Measurements from ENCODE around the gene LINC01488. TPM values are rescaled to one million over a fixed set of nuclear protein-coding genes. Genes with fewer than 3 reads are reported as not detected.

Gene LINC01488
- total RNA-seq, 2 donors from 2014 or later: not detected

DNA sequence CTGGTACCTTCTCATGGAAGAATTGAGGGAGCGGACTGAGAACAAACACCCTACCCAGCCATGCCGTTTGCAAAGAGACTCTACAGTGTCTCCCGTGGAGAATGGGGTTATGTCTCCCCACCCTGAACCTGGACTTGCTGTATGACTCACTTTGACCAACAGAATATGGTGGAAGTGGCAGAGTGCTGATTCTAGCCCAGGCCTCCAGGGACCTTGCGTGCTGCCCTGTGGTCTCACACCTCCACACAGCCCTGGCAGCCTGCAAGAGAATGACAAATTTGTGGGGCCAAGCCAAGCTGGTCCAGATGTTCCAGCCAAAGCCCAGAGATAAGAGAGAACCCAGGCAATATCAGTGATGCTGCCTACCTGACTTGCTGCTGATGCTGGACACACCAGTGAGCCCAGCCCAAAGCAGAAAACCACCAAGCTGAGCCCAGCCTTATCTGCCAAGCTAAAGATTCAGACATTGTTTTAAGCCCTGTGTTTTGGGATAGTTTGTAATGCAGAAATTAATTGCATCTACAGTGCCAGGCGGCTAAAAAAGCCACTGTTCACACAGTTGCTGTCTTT, 8.1 kb upstream of the LINC01488 start:
- DNase-seq (no peak), ATAC-seq (no peak)
- intact Hi-C loops (cut with DNase I, micrococcal nuclease): no loop called here

DNA sequence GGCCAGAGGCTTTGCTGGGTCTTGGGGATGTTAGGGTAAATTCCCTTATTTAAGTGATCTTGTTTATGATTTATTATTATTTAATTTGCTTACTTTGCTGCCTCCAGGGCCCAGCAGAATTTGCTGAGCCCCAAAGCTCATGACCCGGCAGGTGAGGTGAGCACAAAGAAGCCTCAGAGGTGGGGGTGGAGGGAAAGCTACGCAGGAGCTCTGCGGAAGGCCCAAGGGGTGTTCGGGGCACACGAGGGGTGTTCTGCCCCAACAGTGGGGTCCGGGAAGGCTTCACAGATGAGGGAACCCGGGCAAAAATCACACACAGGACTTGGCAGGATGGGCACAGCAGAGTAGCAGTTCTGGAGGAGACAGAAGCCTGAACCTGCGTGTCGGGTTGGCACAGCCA, 6.7 kb upstream of the LINC01488 start:
- intact Hi-C loops (cut with DNase I, micrococcal nuclease): no loop called here
- no peak for DNase-seq
- ATAC-seq: no peak

DNA sequence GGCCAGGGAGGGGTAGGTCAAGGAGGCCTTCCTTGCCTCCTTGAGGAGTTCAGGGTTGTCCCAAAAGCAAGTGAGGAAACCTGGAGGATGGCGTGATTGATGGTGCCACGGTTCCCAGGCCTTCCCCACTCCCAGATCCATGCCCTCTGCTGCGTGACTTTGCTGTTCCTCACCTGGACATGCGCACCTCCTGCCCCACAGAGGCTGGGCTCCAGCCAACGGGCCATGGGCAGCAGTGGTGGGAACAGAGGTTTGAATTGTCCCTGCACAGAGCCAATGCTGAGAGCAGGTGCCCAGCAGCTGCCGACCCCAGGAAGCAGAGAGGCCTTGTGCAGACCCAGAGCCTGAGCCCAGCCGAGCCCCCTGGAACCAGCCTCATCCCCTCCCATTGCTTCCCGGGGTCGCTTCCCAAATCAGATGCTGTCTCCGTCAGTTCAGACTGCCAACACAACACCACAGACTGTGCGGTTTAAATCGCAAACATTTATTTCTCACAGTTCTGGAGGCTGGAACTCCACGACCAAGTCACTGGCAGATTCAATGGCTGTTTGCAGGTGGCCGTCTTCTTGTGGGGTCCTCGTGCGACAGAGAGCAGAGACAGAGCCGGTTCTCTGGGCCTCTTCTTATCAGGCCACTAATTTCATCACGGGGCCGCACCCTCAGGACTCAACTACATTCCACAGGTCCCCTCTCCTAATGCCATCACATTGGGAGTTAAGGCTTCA, 6.2 kb upstream of the LINC01488 start:
- no peak for DNase-seq

DNA sequence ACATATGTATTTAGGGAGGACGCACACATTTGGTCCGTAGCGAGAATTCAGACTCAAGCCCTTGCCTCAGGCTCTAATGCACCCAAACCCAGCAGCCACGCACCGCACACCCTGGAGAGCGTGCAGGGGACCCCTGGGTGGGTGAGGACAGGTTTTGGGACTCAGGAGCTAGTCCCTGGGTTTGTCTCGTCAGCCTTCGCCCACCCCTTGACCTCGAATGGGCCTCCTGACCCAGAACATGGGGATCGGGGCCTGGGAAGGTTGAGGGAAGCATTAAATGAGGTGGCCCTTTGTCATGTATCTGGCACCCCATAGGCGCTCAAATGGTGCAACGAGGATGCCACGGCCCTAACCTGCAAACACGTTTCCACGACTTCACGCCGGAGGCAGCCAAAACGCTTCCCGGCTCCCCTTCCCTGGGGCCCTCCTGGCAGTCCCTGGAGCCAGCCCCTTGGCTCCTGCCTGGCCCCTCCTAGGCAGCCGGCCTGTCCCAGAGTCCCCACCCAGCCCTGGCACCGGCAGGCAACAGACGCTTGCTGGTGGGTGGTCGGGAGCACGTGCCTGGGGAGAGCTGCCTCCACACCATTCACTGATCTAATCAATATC, 5.5 kb upstream of the LINC01488 start:
- no peak for ATAC-seq
- intact Hi-C loops (cut with DNase I, micrococcal nuclease): no loop called here
- no peak for DNase-seq

More for the DNA sequence above, 6.2 kb upstream of the LINC01488 start:
- ATAC-seq: no peak
- intact Hi-C loops (cut with DNase I, micrococcal nuclease): no loop called here

DNA sequence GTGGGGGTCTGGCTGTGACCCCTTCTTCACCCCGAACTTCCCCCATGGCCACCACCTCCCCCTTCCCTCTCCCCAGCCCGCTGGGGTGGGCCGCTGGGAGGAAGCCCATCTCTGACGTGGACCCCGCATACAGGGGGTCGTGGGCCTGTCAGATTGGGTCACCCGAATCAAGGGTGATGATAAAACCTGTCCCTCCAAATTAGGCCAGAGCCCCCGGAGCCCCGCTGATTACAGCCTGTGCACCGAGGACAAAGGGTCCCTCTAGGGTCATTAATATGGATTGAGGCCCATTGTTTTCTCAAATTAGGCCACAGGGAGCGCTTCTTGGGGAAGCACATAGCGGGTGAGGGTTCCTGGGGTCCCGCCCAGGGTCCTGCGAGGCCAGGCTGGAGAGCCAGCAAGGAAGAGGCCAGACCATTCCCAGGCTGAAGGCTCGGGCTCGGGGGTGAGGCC, 4.9 kb upstream of the LINC01488 start:
- no peak for DNase-seq
- intact Hi-C loops (cut with DNase I, micrococcal nuclease): no loop called here
- no peak for ATAC-seq

DNA sequence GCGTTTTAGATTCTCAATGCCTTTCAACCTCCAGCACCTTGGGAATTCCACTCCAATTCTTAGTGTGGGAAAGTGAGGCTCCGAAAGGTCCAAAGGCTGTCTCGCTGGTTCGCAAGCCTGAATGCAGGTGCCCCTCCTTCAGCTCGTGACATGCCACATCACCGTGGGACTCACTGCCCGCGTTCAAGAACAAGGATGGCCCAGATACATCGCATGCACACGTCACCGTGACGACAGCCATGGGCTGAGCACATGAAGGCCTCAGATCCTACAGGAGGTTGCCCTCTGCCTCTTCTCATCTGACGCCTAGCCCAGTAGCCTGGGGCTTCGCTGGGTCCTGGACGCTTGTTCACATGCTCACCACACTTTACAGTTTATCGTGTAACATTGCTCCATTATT, 4.4 kb upstream of the LINC01488 start:
- intact Hi-C loops (cut with DNase I, micrococcal nuclease): no loop called here
- DNase-seq (no peak), ATAC-seq (no peak)

DNA sequence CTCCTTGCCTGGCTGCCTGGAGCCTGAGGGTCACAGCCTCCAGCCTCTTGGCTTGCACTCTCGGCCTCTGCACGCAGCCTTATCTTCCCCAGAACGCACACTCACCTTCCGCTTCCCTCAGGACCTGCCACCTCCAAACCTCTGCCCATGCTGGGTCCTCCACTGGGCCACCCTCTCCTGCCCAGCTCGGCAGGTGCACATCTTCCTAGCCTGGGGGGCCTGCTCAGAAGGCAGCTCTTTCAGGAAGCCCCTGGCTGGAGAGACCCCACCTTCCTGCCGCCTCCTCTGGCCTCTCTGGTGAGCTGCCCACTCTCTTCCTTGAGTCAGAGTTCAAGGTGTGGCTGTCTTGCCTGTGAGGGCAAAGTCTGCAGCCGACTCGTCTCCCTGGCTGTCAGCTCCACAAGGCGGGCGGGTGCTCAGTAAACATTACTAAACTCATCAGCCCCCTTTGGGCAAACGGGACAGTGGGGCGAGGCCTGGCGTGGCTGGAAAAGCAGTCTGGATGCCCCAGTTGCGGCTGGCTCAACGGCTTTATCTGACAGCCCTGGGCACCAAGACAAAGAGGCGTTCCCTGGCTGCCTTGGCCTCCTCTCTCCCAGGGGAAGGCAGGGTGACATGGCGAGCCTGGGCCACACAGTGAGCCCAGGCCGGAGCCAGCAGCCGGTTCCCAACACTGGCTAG, 1.7 kb upstream of the LINC01488 start:
- ATAC-seq (peak; percentile 92), DNase-seq (peak; percentile 90 to 95)
- intact Hi-C loops (cut with DNase I, micrococcal nuclease): no loop called here

DNA sequence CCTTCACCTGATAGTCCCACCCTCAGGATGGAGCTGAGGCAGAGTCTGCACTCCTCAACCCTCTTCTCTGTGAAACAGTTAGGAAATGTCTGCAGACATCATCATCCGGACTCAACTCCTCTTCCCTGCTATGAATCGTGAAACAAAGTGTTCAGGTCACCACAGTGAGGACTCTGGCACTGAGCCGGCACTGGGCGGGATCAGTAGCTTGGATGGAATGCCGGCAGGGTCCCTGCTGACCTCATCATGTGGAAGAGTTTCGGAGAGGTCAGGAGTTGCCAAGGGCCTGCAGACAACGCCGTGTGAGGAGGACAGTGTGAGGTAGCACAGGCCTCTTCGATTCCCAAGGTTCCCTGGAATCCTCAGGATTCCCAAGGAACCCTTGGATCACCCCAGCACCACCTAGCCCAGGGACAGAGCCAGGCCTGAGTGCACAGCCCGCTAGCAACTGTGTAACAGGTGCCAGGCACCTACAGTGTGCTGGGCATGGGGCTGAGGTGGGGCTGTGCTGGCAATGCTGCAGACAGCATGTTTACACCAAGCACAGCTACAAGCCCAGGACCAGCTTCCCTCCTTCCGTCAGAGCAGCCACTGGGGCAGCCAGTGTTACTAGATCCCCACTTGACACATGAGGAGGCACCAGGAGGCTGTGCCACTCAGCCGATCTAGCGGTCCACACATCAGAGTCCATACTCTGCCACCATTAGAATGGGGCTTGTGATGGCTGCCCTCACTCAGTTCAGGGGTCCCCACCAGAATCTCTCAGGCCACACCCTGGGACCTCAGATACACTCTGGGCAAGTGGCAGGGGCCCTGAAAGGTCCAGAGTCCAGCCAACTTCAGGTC, 693 bp upstream of the LINC01488 start:
- DNase-seq (peak; percentile 73 to 81), ATAC-seq (peak; percentile 47)
- intact Hi-C loops (cut with DNase I, micrococcal nuclease): no loop called here

DNA sequence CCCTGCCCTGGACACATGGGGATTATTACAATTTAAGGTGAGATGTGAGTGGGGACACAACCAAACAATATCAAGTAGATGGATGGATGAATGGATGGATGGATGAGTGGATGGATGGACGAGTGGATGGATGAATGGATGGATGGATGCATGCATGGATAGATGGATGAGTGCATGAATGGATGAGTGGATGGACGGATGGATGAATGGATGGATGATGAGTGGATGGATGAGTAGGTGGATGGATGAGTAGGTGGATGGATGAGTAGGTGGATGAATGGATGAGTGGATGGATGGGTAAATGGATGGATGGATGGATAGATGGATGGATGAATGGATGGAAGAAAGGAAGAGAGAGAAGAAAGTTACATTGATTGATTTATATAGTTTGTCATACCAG, 859 bp downstream of the LINC01488 start:
- intact Hi-C loops (cut with DNase I, micrococcal nuclease): no loop called here
- DNase-seq: no peak
- ATAC-seq: no peak

DNA sequence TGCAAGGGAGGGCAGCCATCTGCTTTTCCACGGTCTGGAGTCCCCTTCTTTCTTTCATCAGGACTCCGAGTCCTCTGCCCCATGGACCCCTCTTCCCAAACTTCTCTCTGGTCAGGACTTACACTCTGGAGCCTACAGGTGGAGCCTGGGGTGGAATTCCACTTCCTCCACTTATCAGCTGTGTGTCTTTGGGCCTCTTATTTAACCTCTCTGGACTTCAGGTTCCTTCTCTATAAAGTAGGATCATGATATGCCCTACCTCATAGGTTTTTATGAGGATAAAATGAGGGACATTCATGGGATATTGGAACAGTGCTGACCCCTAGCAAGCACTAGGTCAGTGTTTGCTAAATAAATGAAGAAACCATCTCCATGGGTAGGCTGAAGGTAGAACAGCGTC, 1.7 kb downstream of the LINC01488 start:
- ATAC-seq (no peak), DNase-seq (no peak)
- intact Hi-C loops (cut with DNase I, micrococcal nuclease): no loop called here

DNA sequence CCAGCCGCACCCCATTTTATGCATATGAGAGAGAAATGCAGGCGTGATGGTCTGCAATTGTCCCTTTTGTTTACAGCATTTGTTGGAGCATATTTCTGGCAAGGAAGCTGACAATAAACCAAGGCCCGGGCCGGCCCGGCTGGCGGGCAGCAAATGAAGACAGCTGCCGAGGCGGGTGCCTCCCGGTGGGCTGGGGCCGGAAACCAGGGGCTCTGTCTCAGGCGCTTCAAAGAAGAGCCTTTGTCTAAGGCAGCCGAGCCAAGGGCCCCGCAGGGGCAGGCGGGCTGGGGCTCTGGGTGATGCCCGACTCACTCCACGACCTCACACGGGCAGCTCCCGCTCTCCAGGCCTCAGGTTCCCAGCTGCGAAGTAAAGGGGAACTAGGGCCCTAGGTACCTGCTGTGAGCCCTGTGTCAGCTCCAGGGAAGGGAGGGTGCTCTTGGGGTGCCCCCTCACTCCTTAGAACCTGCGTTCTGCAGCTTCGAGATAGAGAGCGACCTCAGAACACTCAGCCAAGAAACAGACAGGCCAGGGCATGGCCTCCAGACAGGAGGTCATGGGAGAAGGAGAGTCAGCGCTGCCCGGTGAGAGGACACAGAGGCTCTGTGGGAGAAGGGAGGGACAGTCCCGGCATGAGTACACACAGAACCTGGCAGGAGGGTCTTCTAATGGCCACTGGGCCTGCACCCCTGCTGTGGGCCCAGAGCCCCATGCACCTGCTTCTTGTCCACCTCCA, 2.4 kb downstream of the LINC01488 start:
- ATAC-seq: no peak
- no peak for DNase-seq
- intact Hi-C loops (cut with DNase I, micrococcal nuclease): no loop called here

DNA sequence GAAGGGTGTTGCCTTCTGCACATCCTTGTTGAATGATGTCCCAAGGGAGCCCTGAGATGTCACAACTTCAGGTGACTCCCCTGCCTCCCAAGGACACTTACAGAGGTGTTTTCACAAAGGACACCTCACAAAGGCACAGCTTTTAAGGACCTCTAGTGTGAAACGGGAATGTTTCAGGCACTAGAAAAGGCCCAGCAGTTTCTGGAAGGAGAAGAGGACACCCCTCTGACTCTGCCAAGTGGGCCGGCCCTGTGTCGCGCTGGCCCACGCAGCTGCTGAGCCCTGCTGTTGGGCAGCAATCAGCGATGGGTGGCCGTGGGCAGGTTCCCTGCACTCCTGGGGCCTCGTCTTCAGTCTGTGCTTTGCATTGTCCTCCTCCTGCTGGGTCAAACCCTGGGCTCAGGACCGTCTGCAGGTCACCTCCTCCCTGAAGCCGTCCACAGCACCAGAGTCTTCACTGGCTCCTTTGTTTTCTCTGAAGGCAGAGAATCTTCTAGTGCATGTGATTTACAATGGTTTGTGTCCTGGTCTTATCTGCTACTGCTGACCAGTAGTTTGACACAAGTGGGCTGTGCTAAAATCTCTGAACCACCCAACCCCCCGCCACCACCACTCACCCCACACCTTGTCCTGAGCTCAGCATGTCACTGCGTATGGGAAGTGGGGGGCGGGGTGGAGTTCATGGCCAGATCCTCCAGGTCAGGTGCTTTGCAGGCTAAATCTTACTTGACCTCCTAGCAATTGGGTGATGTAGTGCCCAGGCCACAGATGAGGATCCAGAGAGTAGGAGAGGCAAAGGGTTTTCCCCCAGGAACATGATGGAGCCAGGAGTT, 3.2 kb downstream of the LINC01488 start:
- intact Hi-C loops (cut with DNase I, micrococcal nuclease): no loop called here
- DNase-seq (no peak), ATAC-seq (no peak)

DNA sequence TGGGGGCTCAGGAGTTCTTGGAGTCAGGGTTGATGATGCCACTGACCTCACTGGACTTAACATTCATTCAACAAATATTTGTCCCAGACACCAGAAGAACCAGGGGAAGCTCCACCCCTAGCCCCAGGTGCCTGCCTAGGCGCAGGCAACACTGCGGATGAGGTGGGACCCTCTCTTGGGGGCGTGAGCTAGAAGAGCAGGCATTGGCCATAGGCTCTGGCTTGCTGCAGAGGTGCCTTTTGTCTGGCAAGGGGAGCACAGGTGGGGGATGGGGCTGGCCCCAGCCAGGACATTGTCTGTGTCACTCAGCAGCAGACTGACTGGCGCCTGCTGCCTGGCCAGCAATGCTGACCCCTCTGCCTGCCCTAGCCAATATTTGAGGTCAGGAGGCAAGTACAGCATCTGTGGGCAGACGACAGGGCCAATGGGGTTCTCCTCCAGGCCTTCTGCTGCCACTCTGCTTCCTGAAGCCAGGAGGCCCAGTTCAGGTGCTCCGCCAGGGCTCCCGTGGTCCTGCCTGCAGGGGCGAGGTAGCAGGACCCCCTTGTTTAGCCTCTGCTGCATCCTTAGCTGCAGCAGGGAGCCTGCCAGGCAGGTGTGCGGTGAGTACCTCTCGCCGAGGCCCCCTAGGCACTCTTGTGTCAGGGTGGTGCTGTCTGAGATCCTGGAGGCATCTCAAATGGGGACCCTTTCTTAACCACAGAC, 4.0 kb downstream of the LINC01488 start:
- DNase-seq (no peak), ATAC-seq (no peak)

DNA sequence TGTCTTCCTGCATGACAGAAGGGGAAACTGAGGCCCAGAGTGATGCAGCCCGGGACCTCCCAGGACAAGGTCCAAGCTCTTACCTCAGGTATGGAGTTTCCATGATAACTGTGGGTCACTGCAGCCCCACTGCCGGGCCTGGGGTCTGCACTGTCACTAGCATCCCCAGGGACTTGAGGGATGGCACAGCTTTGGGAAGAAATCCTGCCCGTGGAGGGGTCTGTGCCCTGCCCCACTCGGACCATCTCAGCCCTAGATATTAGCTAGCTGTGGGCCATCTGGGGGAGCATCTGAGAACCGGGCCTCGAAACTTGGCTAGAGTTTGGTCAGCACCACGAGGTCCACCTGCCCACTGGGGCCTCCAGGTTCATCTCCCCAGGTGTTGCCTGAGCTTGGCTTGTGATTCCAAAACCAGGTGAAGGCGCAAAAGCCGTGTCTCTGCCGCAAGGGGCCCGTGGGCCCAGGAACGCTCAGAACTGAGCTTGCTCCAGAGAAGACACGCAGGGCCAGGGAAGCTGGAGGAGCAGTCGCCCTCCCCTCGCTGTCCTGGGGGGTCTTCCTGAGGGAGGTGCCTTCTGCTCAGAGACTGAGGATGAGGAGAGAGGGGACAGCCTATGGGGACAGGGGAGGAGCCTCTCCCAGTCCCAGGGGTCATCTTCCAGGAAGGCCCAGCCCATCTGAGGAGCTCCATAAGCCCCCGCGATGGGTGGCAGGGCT, 4.8 kb downstream of the LINC01488 start:
- DNase-seq (no peak), ATAC-seq (no peak)
- intact Hi-C loops (cut with DNase I, micrococcal nuclease): no loop called here

More for the DNA sequence above, 4.0 kb downstream of the LINC01488 start:
- intact Hi-C loops (cut with DNase I, micrococcal nuclease): no loop called here

DNA sequence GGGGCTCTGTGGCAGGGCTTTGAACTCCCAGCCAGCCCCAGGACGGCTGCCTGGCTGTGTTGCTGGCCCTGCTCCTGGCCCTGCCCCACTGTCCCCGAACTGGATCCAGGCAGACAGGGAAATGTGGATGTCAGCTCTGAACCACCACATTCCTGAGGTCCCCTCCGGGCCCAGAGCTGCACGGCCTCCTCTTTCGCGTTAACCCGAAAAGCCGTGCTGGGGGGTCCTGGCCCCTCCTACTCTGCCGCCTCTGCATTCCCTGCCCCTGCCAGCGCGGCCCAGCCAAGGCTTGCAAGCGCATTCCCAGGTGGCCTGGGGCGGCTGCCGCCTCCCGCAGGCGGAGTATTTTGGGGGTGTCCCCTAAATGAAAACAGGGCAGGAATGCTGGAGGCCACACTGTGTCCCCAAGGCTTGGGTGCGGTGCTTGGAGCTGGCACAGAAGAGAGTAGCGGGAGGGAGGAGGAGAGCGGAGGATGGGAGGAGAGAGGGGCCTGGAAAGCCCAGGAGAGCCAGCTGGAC, 5.4 kb downstream of the LINC01488 start:
- DNase-seq (no peak), ATAC-seq (no peak)
- intact Hi-C loops (cut with DNase I, micrococcal nuclease): no loop called here

DNA sequence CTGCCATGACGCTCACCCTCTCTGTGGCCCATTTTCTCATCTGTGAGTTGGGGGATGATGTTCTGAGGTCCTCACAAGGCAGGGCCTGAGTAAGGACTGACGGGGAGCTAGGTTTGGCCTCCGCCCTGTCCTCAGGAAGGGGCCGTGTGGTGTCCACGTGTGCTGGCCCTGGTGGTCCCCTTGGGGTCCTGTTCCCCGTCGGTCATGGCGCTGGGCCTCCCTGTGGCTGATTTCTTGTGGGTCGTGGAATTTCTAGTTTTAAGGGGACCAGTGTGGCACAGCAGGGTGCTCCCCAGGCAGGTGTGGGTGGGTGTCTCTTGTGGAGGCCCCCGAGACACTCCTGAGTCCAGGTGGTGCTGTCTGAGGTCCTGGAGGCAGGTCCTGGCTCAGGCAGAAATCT, 5.9 kb downstream of the LINC01488 start:
- DNase-seq: no peak
- intact Hi-C loops (cut with DNase I, micrococcal nuclease): no loop called here
- no peak for ATAC-seq
